Measurements from ENCODE around the gene USP13.
A peak's percentile ranks its signal among the peaks of the same experiment; 100 is the strongest.

Gene USP13

GRCh38 chr3:179715582-179715981 lies 62.7 kb downstream of the USP13 start:
- Mint-ChIP-seq H3K4me1 (no peaks in the 10 kb centered on the region), H3K36me3 (ENCODE audit: insufficient read depth) (peaks cover 2% of the 10 kb centered on the region), H3K4me3 (no peak overlapping the region), H3K9me3 (no peaks in the 10 kb centered on the region), H3K27ac (ENCODE audit: low read depth) (no peak overlapping the region), H3K27me3 (no peaks in the 10 kb centered on the region)
- ATAC-seq (replicated peaks; ENCODE audit: extremely low read depth, poor library complexity, severe bottlenecking), result no peak
- DNase-seq (ENCODE audit: low spot score in 2 of 2), result no peak

- ATAC-seq (replicated peaks; ENCODE audit: extremely low read depth, poor library complexity, severe bottlenecking) (no peak), DNase-seq (ENCODE audit: low spot score in 2 of 2) (no peak)
- Mint-ChIP-seq H3K27ac (ENCODE audit: low read depth) (no peak overlapping the region), H3K9me3 (no peaks in the 10 kb centered on the region), H3K36me3 (ENCODE audit: insufficient read depth) (no peaks in the 10 kb centered on the region), H3K27me3 (no peaks in the 10 kb centered on the region), H3K4me3 (no peak overlapping the region), H3K4me1 (no peaks in the 10 kb centered on the region)
Measured at GRCh38 chr3:179716226-179716625, 63.4 kb downstream of the USP13 start.

DNA sequence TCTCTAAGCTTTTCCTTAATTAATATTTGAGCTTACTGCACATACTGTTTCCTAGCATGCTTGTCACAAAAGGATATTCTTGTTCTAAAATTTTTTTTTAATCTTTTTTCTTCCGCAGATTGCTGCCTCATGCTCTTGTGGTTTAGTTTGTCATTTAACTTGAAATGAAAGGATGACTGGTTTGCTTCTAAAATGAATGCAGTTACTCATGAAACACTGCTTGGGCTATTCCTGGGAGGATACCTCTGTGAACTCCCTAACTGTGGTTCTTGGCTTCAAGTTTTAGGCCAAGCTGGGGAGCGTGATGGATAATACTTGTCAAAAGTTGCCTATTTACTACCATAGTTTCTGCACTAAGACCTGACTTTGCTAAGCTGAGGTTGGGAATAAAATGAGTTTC lies 64.0 kb downstream of the USP13 start:
- Mint-ChIP-seq H3K27ac (ENCODE audit: low read depth) (no peak overlapping the region), H3K9me3 (no peaks in the 10 kb centered on the region), H3K4me3 (no peak overlapping the region), H3K27me3 (no peaks in the 10 kb centered on the region), H3K36me3 (ENCODE audit: insufficient read depth) (no peaks in the 10 kb centered on the region), H3K4me1 (no peaks in the 10 kb centered on the region)
- DNase-seq (ENCODE audit: low spot score in 2 of 2) (no peak), ATAC-seq (replicated peaks; ENCODE audit: extremely low read depth, poor library complexity, severe bottlenecking) (no peak)

GRCh38 chr3:179717219-179717618 lies 64.4 kb downstream of the USP13 start:
- DNase-seq (ENCODE audit: low spot score in 2 of 2), result no peak
- H3K4me1 Mint-ChIP-seq, result no peaks in the 10 kb centered on the region
- H3K36me3 Mint-ChIP-seq (ENCODE audit: insufficient read depth), result no peaks in the 10 kb centered on the region
- no peaks in the 10 kb centered on the region for H3K27me3 Mint-ChIP-seq
- H3K9me3 Mint-ChIP-seq, result no peaks in the 10 kb centered on the region
- no peak for ATAC-seq (replicated peaks; ENCODE audit: extremely low read depth, poor library complexity, severe bottlenecking)
- H3K27ac Mint-ChIP-seq (ENCODE audit: low read depth), result no peak overlapping the region
- no peak overlapping the region for H3K4me3 Mint-ChIP-seq

GRCh38 chr3:179719048-179719734 lies 66.4 kb downstream of the USP13 start:
- ATAC-seq (replicated peaks; ENCODE audit: extremely low read depth, poor library complexity, severe bottlenecking), result no peak
- Mint-ChIP-seq H3K4me3 (no peak overlapping the region), H3K27ac (ENCODE audit: low read depth) (no peak overlapping the region), H3K27me3 (no peaks in the 10 kb centered on the region), H3K9me3 (no peaks in the 10 kb centered on the region), H3K36me3 (ENCODE audit: insufficient read depth) (peaks cover 3% of the 10 kb centered on the region), H3K4me1 (no peaks in the 10 kb centered on the region)
- DNase-seq (ENCODE audit: low spot score in 2 of 2), result no peak

DNA sequence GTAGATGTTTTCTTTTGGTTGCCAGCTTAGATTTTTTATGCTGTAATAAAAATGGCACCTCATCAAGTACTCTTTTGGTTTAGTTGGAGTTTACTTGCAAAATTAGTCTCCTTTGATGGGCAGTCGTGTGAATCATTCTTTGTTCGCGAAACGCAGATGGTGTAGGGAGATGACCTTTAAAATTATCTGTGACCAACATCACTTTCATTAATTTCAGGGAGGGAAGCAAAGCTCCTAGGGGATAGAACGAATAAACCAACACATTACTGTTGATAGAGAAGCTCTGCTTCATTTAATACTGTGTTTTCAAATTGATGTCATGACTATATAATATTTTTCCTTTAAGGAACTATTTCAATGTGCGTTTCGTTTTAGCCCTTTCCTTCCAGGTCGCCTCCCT lies 67.4 kb downstream of the USP13 start:
- Mint-ChIP-seq H3K36me3 (ENCODE audit: insufficient read depth) (peaks cover 3% of the 10 kb centered on the region), H3K9me3 (no peaks in the 10 kb centered on the region), H3K4me1 (no peaks in the 10 kb centered on the region), H3K4me3 (no peak overlapping the region), H3K27me3 (no peaks in the 10 kb centered on the region), H3K27ac (ENCODE audit: low read depth) (no peak overlapping the region)
- ATAC-seq (replicated peaks; ENCODE audit: extremely low read depth, poor library complexity, severe bottlenecking) (no peak), DNase-seq (ENCODE audit: low spot score in 2 of 2) (no peak)

- Mint-ChIP-seq H3K36me3 (ENCODE audit: insufficient read depth) (peaks cover 3% of the 10 kb centered on the region), H3K27me3 (no peaks in the 10 kb centered on the region), H3K27ac (ENCODE audit: low read depth) (no peak overlapping the region), H3K9me3 (no peaks in the 10 kb centered on the region), H3K4me1 (no peaks in the 10 kb centered on the region), H3K4me3 (no peak overlapping the region)
- ATAC-seq (replicated peaks; ENCODE audit: extremely low read depth, poor library complexity, severe bottlenecking), result no peak
- DNase-seq (ENCODE audit: low spot score in 2 of 2), result no peak
Measured at GRCh38 chr3:179723617-179724016, 70.8 kb downstream of the USP13 start.

DNA sequence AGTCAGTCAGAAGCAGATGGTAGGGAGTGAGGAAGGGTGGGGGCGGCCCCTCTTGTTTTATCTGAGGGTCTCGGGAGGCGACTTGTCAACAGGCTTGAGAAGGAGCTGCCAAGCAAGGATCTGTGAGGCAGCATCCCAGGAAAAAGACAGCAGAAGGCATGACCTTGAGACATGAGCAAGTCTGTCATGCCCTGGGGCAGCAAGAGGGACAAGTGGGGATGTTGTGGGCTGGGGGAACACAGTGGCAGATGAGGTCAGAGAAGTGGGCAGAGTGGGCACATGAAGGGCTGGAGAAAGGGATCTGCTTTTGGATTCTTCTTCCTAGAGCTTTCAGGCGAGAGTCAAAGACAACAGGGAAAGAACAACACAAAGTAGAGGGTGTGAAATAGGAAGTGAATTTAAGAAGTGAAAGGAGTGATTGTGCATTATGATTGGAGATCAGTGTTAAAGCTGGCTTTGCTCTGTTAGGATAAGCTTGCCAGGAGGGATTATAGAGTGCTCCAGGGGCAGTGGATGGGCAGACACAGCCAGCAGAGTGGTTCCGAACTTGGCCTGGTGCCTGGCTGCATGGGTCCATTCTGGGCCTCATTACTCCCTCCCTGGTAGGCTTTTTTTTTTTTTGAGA lies 73.3 kb downstream of the USP13 start:
- DNase-seq (ENCODE audit: low spot score in 2 of 2) (no peak), ATAC-seq (replicated peaks; ENCODE audit: extremely low read depth, poor library complexity, severe bottlenecking) (no peak)
- Mint-ChIP-seq H3K27ac (ENCODE audit: low read depth) (peak overlapping the region; percentile 4), H3K4me1 (no peaks in the 10 kb centered on the region), H3K9me3 (no peaks in the 10 kb centered on the region), H3K36me3 (ENCODE audit: insufficient read depth) (peaks cover 5% of the 10 kb centered on the region), H3K27me3 (no peaks in the 10 kb centered on the region), H3K4me3 (no peak overlapping the region)

DNA sequence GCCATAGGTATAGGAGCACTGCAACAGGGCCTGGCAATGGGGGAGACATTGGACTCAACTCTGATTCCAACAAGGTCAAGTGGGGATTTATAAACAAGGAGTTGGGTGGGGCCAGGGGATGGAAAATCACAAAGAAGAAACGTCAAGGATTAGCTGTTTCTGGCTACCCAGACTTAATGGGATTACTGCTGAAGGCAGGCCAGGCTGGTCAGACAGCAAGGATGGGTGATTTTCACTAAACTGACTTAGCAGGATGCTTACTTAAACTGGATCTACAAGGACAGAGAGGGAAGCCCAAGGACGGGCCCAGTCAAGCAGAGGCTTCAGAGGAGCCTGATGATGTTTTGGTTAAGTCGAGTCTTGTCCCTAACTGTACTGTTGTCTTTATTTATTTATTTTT lies 76.2 kb downstream of the USP13 start:
- Mint-ChIP-seq H3K9me3 (no peaks in the 10 kb centered on the region), H3K36me3 (ENCODE audit: insufficient read depth) (peaks cover 2% of the 10 kb centered on the region), H3K27ac (ENCODE audit: low read depth) (no peak overlapping the region), H3K27me3 (no peaks in the 10 kb centered on the region), H3K4me1 (no peaks in the 10 kb centered on the region), H3K4me3 (no peak overlapping the region)
- DNase-seq (ENCODE audit: low spot score in 2 of 2), result no peak
- no peak for ATAC-seq (replicated peaks; ENCODE audit: extremely low read depth, poor library complexity, severe bottlenecking)

DNA sequence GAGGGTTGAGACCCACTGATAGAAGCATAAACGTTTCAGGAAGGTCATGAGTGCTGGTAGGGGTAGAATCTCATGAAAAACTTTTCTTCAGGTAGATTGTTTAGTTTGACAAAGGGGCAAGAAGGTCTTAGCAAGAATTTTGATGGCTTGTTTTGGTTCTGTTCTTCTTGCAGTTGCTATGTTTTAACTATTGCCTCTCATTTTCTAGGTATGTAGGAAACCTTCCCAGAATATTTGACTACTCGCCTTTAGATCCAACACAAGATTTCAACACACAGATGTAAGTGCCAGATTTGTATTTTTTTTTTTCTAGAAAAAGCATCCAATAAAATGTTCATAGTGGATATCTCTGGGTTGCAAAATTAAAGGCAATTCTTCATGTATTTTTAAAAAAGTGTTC lies 77.1 kb downstream of the USP13 start:
- H3K4me1 Mint-ChIP-seq, result no peaks in the 10 kb centered on the region
- ATAC-seq (replicated peaks; ENCODE audit: extremely low read depth, poor library complexity, severe bottlenecking), result no peak
- H3K4me3 Mint-ChIP-seq, result no peak overlapping the region
- peaks cover 2% of the 10 kb centered on the region for H3K36me3 Mint-ChIP-seq (ENCODE audit: insufficient read depth)
- DNase-seq (ENCODE audit: low spot score in 2 of 2), result no peak
- H3K27ac Mint-ChIP-seq (ENCODE audit: low read depth), result no peak overlapping the region
- no peaks in the 10 kb centered on the region for H3K27me3 Mint-ChIP-seq
- no peaks in the 10 kb centered on the region for H3K9me3 Mint-ChIP-seq

DNA sequence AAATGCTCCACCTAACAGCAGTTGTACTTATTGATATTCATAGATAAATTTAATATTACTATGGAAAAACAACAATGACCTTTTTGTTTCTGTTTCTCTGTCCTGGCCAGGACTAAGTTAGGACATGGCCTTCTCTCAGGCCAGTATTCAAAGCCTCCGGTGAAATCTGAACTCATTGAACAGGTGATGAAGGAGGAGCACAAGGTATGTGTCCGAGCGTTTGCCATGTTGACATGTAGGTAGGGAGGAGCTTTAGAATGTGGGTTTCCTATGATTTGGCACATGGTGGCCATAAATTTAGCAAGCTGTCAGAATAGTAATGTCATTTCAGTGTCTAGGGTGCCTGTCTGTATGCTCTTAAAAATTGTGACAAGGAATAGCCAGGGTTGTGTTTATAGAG lies 77.7 kb downstream of the USP13 start:
- Mint-ChIP-seq H3K27ac (ENCODE audit: low read depth) (no peak overlapping the region), H3K4me1 (no peaks in the 10 kb centered on the region), H3K36me3 (ENCODE audit: insufficient read depth) (peaks cover 2% of the 10 kb centered on the region), H3K9me3 (no peaks in the 10 kb centered on the region), H3K4me3 (no peak overlapping the region), H3K27me3 (no peaks in the 10 kb centered on the region)
- DNase-seq (ENCODE audit: low spot score in 2 of 2) (no peak), ATAC-seq (replicated peaks; ENCODE audit: extremely low read depth, poor library complexity, severe bottlenecking) (no peak)

GRCh38 chr3:179731544-179731943 lies 78.7 kb downstream of the USP13 start:
- no peaks in the 10 kb centered on the region for H3K27me3 Mint-ChIP-seq
- H3K4me1 Mint-ChIP-seq, result no peaks in the 10 kb centered on the region
- H3K9me3 Mint-ChIP-seq, result no peaks in the 10 kb centered on the region
- no peak overlapping the region for H3K4me3 Mint-ChIP-seq
- no peak for ATAC-seq (replicated peaks; ENCODE audit: extremely low read depth, poor library complexity, severe bottlenecking)
- H3K27ac Mint-ChIP-seq (ENCODE audit: low read depth), result no peak overlapping the region
- peaks cover 2% of the 10 kb centered on the region for H3K36me3 Mint-ChIP-seq (ENCODE audit: insufficient read depth)
- DNase-seq (ENCODE audit: low spot score in 2 of 2), result no peak

DNA sequence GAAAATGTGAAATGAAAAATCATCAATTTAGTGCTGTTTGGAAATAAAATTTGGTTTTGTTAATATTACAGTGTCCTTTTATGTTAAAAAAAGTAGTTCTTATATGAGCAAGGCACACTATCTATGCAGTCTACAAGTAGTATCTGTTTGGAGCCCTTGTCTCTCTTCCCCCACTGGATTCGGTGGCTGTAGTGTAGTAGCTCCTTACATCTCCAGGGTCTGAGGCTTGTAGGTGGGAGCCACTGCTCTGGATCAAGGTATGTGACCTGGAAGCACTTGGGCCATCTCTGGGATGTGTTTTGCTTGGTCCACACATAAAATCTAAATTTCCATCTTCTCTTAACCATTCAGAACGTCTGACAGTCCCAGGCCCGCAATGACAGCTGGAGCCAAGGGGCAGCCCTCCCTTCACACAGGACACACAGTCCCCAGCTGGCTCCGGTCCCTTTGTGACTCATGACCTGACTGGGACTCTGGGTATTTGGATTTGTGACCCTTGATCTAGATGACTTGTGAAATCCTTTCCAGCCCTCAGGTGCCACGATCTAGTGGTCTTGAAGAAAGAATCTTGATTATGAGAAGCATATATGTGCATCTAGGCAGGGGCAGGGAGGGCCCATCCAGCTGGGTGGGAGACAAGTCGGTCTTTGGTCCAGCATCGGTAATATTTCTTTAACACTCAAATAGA lies 80.0 kb downstream of the USP13 start:
- ATAC-seq (replicated peaks; ENCODE audit: extremely low read depth, poor library complexity, severe bottlenecking) (no peak), DNase-seq (ENCODE audit: low spot score in 2 of 2) (no peak)
- Mint-ChIP-seq H3K27me3 (no peaks in the 10 kb centered on the region), H3K4me3 (no peak overlapping the region), H3K36me3 (ENCODE audit: insufficient read depth) (peaks cover 2% of the 10 kb centered on the region), H3K9me3 (no peaks in the 10 kb centered on the region), H3K27ac (ENCODE audit: low read depth) (no peak overlapping the region), H3K4me1 (no peaks in the 10 kb centered on the region)

Measured in central memory CD8-positive, alpha-beta T cell (primary cell).